Measurements from ENCODE around the gene FLACC1. TPM values are rescaled to one million over a fixed set of nuclear protein-coding genes. Genes with fewer than 3 reads are reported as not detected.
"Not testable (repeated sequence)": the region's sequence is repeated elsewhere in the genome, so short reads cannot be mapped to it uniquely, and the experiment has no call there.

Gene FLACC1
- total and polyA plus RNA-seq, 2 experiments from 2014 or later, result 0.10 to 0.27 TPM

- TF ChIP-seq, protein P1, sequence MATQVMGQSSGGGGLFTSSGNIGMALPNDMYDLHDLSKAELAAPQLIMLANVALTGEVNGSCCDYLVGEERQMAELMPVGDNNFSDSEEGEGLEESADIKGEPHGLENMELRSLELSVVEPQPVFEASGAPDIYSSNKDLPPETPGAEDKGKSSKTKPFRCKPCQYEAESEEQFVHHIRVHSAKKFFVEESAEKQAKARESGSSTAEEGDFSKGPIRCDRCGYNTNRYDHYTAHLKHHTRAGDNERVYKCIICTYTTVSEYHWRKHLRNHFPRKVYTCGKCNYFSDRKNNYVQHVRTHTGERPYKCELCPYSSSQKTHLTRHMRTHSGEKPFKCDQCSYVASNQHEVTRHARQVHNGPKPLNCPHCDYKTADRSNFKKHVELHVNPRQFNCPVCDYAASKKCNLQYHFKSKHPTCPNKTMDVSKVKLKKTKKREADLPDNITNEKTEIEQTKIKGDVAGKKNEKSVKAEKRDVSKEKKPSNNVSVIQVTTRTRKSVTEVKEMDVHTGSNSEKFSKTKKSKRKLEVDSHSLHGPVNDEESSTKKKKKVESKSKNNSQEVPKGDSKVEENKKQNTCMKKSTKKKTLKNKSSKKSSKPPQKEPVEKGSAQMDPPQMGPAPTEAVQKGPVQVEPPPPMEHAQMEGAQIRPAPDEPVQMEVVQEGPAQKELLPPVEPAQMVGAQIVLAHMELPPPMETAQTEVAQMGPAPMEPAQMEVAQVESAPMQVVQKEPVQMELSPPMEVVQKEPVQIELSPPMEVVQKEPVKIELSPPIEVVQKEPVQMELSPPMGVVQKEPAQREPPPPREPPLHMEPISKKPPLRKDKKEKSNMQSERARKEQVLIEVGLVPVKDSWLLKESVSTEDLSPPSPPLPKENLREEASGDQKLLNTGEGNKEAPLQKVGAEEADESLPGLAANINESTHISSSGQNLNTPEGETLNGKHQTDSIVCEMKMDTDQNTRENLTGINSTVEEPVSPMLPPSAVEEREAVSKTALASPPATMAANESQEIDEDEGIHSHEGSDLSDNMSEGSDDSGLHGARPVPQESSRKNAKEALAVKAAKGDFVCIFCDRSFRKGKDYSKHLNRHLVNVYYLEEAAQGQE (IDR thresholded peaks at IDR 0.05; ENCODE audit: unreplicated experiment), result no peak
- TF ChIP-seq, protein P2, sequence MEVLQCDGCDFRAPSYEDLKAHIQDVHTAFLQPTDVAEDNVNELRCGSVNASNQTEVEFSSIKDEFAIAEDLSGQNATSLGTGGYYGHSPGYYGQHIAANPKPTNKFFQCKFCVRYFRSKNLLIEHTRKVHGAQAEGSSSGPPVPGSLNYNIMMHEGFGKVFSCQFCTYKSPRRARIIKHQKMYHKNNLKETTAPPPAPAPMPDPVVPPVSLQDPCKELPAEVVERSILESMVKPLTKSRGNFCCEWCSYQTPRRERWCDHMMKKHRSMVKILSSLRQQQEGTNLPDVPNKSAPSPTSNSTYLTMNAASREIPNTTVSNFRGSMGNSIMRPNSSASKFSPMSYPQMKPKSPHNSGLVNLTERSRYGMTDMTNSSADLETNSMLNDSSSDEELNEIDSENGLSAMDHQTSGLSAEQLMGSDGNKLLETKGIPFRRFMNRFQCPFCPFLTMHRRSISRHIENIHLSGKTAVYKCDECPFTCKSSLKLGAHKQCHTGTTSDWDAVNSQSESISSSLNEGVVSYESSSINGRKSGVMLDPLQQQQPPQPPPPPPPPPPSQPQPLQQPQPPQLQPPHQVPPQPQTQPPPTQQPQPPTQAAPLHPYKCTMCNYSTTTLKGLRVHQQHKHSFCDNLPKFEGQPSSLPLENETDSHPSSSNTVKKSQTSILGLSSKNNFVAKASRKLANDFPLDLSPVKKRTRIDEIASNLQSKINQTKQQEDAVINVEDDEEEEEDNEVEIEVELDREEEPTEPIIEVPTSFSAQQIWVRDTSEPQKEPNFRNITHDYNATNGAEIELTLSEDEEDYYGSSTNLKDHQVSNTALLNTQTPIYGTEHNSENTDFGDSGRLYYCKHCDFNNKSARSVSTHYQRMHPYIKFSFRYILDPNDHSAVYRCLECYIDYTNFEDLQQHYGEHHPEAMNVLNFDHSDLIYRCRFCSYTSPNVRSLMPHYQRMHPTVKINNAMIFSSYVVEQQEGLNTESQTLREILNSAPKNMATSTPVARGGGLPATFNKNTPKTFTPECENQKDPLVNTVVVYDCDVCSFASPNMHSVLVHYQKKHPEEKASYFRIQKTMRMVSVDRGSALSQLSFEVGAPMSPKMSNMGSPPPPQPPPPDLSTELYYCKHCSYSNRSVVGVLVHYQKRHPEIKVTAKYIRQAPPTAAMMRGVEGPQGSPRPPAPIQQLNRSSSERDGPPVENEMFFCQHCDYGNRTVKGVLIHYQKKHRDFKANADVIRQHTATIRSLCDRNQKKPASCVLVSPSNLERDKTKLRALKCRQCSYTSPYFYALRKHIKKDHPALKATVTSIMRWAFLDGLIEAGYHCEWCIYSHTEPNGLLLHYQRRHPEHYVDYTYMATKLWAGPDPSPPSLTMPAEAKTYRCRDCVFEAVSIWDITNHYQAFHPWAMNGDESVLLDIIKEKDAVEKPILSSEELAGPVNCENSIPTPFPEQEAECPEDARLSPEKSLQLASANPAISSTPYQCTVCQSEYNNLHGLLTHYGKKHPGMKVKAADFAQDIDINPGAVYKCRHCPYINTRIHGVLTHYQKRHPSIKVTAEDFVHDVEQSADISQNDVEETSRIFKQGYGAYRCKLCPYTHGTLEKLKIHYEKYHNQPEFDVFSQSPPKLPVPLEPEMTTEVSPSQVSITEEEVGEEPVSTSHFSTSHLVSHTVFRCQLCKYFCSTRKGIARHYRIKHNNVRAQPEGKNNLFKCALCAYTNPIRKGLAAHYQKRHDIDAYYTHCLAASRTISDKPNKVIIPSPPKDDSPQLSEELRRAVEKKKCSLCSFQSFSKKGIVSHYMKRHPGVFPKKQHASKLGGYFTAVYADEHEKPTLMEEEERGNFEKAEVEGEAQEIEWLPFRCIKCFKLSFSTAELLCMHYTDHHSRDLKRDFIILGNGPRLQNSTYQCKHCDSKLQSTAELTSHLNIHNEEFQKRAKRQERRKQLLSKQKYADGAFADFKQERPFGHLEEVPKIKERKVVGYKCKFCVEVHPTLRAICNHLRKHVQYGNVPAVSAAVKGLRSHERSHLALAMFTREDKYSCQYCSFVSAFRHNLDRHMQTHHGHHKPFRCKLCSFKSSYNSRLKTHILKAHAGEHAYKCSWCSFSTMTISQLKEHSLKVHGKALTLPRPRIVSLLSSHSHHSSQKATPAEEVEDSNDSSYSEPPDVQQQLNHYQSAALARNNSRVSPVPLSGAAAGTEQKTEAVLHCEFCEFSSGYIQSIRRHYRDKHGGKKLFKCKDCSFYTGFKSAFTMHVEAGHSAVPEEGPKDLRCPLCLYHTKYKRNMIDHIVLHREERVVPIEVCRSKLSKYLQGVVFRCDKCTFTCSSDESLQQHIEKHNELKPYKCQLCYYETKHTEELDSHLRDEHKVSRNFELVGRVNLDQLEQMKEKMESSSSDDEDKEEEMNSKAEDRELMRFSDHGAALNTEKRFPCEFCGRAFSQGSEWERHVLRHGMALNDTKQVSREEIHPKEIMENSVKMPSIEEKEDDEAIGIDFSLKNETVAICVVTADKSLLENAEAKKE (CRISPR knock-in tag; IDR thresholded peaks at IDR 0.05), result no peak
- no peak for TF ChIP-seq JUNB (IDR thresholded peaks at IDR 0.05; ENCODE audit: unreplicated experiment)
- TF ChIP-seq NANOG (IDR thresholded peaks at IDR 0.05; ENCODE audit: borderline replicate concordance), result no peak
- TF ChIP-seq ZNF331 (CRISPR knock-in tag; IDR thresholded peaks at IDR 0.05; ENCODE audit: low read depth), result no peak
- TF ChIP-seq STAT1 (IDR thresholded peaks at IDR 0.05; ENCODE audit: unreplicated experiment), result no peak
These were observed 114.4 kb downstream of the FLACC1 start (continued) for GRCh38 chr2:201242571-201243277.

DNA sequence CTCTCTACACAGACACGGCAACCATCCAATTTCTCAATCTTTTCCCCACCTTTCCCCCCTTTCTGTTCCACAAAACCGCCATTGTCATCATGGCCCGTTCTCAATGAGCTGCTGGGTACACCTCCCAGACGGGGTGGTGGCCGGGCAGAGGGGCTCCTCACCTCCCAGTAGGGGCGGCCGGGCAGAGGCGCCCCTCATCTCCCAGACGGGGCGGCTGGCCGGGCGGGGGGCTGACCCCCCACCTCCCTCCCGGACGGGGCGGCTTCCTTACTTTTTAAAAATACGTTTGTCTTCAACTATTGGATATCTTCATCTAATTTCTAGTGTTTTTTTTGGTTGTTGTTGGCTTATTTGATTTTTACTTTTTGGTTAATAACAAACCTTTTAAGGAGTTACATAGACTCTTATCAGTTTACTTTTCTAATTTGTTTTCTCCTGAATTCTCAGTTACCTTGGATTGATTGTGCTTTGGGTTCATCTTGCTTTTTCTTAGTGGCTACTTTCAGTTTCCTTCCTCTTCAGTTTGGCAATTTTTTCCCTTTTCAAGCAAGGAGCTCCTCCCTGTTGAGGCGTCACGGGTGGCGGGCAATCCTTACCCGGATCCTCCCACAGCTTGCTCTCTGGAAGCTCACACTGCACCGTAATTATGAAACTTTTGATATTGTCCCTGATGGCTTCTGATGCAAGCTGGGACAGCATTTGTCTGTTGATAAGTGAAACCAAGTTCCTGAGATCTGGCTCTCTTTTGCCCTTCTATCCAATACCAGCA, 117.8 kb downstream of the FLACC1 start:
- DNase-seq (ENCODE audit: low spot score); H3K27me3 ChIP-seq (ENCODE audit: insufficient read depth); H3K4me1 ChIP-seq (ENCODE audit: insufficient read depth); H3K36me3 ChIP-seq (ENCODE audit: insufficient read depth); H3K27me3 Mint-ChIP-seq (ENCODE audit: insufficient read depth, low read depth, poor library complexity); H4K20me1 ChIP-seq (replicated peaks; ENCODE audit: insufficient read depth); H3K4me3 ChIP-seq; ATAC-seq; H3K27ac Mint-ChIP-seq; H3K9me3 Mint-ChIP-seq; H3K4me3 Mint-ChIP-seq; H3K27ac ChIP-seq (ENCODE audit: low read depth); H3K79me2 ChIP-seq (replicated peaks; ENCODE audit: insufficient read depth); H2AFZ ChIP-seq; H3F3A ChIP-seq (replicated peaks; ENCODE audit: low read depth); H3K4me2 ChIP-seq; H3K4me1 Mint-ChIP-seq; H3K9me2 ChIP-seq (ENCODE audit: insufficient read depth): not testable (repeated sequence)
- H3K36me3 Mint-ChIP-seq (ENCODE audit: low read depth), result peaks cover 16% of the 10 kb centered on the region; the same call in 1 of the 3 replicates
